Non-pigmented ciliary epithelial cell (primary cell): ENCODE results near the gene DOCK1.

Source experiments
- DNase-seq: peaks from one replicate; pipeline ENCODE4 v3.0.0-alpha.2; 2010; ENCODE audit warnings: low read depth

Gene DOCK1

GRCh38 chr10:127467811-127468210 lies 562.6 kb downstream of the DOCK1 start:
- DNase-seq = no peak

GRCh38 chr10:127468632-127469031 lies 563.4 kb downstream of the DOCK1 start:
- no peak for DNase-seq

GRCh38 chr10:127470911-127471310 lies 565.7 kb downstream of the DOCK1 start:
- no peak for DNase-seq

- DNase-seq = no peak
Observed at GRCh38 chr10:127472976-127473375, 567.7 kb downstream of the DOCK1 start.

- DNase-seq = no peak
Observed at GRCh38 chr10:127474501-127474900, 569.3 kb downstream of the DOCK1 start.

- DNase-seq = peak; percentile 13
Observed at GRCh38 chr10:127485153-127485857, 580.1 kb downstream of the DOCK1 start.

GRCh38 chr10:127486355-127486754 lies 581.1 kb downstream of the DOCK1 start:
- DNase-seq = no peak

GRCh38 chr10:127492607-127493250 lies 587.5 kb downstream of the DOCK1 start:
- DNase-seq = no peak

GRCh38 chr10:127496035-127496434 lies 590.8 kb downstream of the DOCK1 start:
- no peak for DNase-seq

GRCh38 chr10:127497685-127498084 lies 592.5 kb downstream of the DOCK1 start:
- no peak for DNase-seq

- DNase-seq = no peak
Observed at GRCh38 chr10:127498087-127498486, 592.9 kb downstream of the DOCK1 start.

- no peak for DNase-seq
Observed at GRCh38 chr10:127500127-127500526, 594.9 kb downstream of the DOCK1 start.
